HepG2 (cell line): ENCODE measurements around the gene TPD52L2. TPM values are rescaled to one million over a fixed set of nuclear protein-coding genes. Genes with fewer than 3 reads are reported as not detected.

ENCODE experiments used
- ATAC-seq: fragments of 200-7000 bp; cut with Tn5 transposase; 3 replicates; pipeline ENCODE4 v1.9.1; 2020; ENCODE audit warnings: mild to moderate bottlenecking, moderate library complexity
- BruUV-seq: library from RNA; stranded (reverse); fragments of 400-500 nt; replicated peaks from 2 replicates; lab custom pipeline; 2021; lab: Mats Ljungman, UMichigan
- CTCF ChIA-PET: fragments of 300-600 bp; formaldehyde crosslinking; extraction: SDS; loops from one replicate; lab custom pipeline; 2021; ENCODE audit warnings: low total read pairs, inconsistent platforms, low intra/inter-chr PET ratio; lab: Yijun Ruan, JAX
- POLR2A ChIA-PET: fragments of 350-600 bp; sonication (Branson Sonifier 250); formaldehyde crosslinking; loops from one replicate; lab custom pipeline; 2020; ENCODE audit warnings: antibody characterized with exemption, inconsistent platforms; lab: Yijun Ruan, JAX
- DNase-seq: peaks from one replicate; pipeline ENCODE4 v3.0.0-alpha.2; 2015; ENCODE audit warnings: low spot score
- FAIRE-seq: peaks from 3 replicates; lab custom pipeline; 2011; peaks lifted over from hg19 to GRCh38; lab: Jason Lieb, UNC
- H2AFZ ChIP-seq: one replicate; pipeline ENCODE4 v1.6.1; 2011; ENCODE audit warnings: low read length, inconsistent platforms
- H3K27ac ChIP-seq: fragments of 300-600 bp; 3 replicates; pipeline ENCODE4 v1.8.0; 2011; ENCODE audit warnings: mixed run types, mild to moderate bottlenecking, mixed read lengths, low read length, inconsistent platforms; ENCODE audit not compliant: insufficient read depth; ENCODE audit errors: extremely low read length
- H3K27me3 ChIP-seq, 2 experiments: fragments of 200-600 bp in 1 of 2; 2 replicates in 1 of 2; 3 replicates in 1 of 2; pipeline versions ENCODE4 v1.6.0 to v1.8.0; 2011; ENCODE audit warnings: low read length in 2 of 2, mild to moderate bottlenecking in 2 of 2, moderate library complexity in 2 of 2, inconsistent platforms in 1 of 2; ENCODE audit not compliant: insufficient read depth in 2 of 2, control insufficient read depth in 1 of 2
- H3K36me3 ChIP-seq, 2 experiments: fragments of 200-600 bp in 1 of 2; replicated peaks in 1 of 2; 2 replicates in 1 of 2; 3 replicates in 1 of 2; pipeline versions ENCODE4 v1.5.1 to v1.8.0; 2011; ENCODE audit warnings: low read length in 2 of 2, inconsistent platforms in 1 of 2; ENCODE audit not compliant: insufficient read depth in 2 of 2, control insufficient read depth in 1 of 2
- H3K4me1 ChIP-seq: 2 replicates; pipeline ENCODE4 v1.5.1; 2012; ENCODE audit warnings: low read length, inconsistent platforms; ENCODE audit not compliant: insufficient read depth
- H3K4me2 ChIP-seq: 2 replicates; pipeline ENCODE4 v1.6.0; 2011; ENCODE audit warnings: low read depth, low read length, inconsistent platforms
- H3K4me3 ChIP-seq, 3 experiments: fragments of 200-600 bp in 1 of 3; sonication (generic), shearing (Covaris generic) in 1 of 3; replicated peaks in 1 of 3; 2 replicates each; pipeline ENCODE4 v1.5.1; 2011 to 2016; ENCODE audit warnings: low read length in 3 of 3, inconsistent platforms in 2 of 3, low read depth in 2 of 3, mild to moderate bottlenecking in 2 of 3, control low read depth in 1 of 3, mixed read lengths in 1 of 3; ENCODE audit not compliant: insufficient read depth in 1 of 3
- H3K79me2 ChIP-seq: one replicate; pipeline ENCODE4 v1.6.1; 2011; ENCODE audit warnings: low read length, inconsistent platforms; ENCODE audit not compliant: insufficient read depth
- H3K9ac ChIP-seq: 2 replicates; pipeline ENCODE4 v1.6.0; 2011; ENCODE audit warnings: mild to moderate bottlenecking, low read depth, low read length, inconsistent platforms; ENCODE audit not compliant: insufficient read depth
- H3K9me3 ChIP-seq: 2 replicates; pipeline ENCODE4 v1.5.1; 2012; ENCODE audit warnings: mild to moderate bottlenecking, low read length
- H4K20me1 ChIP-seq: 2 replicates; pipeline ENCODE4 v1.6.0; 2011; ENCODE audit warnings: inconsistent platforms, mild to moderate bottlenecking, low read length, moderate library complexity; ENCODE audit not compliant: insufficient read depth
- GLI4 ChIP-seq: sonication (generic); formaldehyde crosslinking; IDR thresholded peaks from 2 replicates; pipeline ENCODE4 v1.5.1; 2020; ENCODE audit warnings: missing genetic modification reagents, mild to moderate bottlenecking, moderate library complexity, borderline replicate concordance
- SALL2 ChIP-seq: sonication (generic); formaldehyde crosslinking; IDR thresholded peaks from 2 replicates; pipeline ENCODE4 v1.8.1; 2023; ENCODE audit warnings: mild to moderate bottlenecking, missing genetic modification reagents, inconsistent platforms
- ZBTB7A ChIP-seq: sonication (generic); formaldehyde crosslinking; IDR thresholded peaks from 2 replicates; pipeline ENCODE4 v1.8.0; 2022; ENCODE audit warnings: mild to moderate bottlenecking, missing genetic modification reagents
- ZNF251 ChIP-seq: sonication (generic); formaldehyde crosslinking; IDR thresholded peaks from 2 replicates; pipeline ENCODE4 v1.9.0; 2021; ENCODE audit warnings: mild to moderate bottlenecking, missing genetic modification reagents
- ZNF557 ChIP-seq: sonication (generic); formaldehyde crosslinking; IDR thresholded peaks from 2 replicates; pipeline ENCODE4 v1.4.0; 2020; ENCODE audit warnings: missing genetic modification reagents
- ZNF768 ChIP-seq: sonication (generic); formaldehyde crosslinking; IDR thresholded peaks from 2 replicates; pipeline ENCODE4 v1.4.0; 2020; ENCODE audit warnings: missing genetic modification reagents
- WGBS: methylation state at CpG from one replicate; pipeline ENCODE4 v1.1.6; 2017; ENCODE audit warnings: low lambda C conversion rate; 5-methylcytosine and 5-hydroxymethylcytosine counted together
- in situ Hi-C: cut with HindIII; loops from 2 replicates; pipeline ENCODE4 v1.10.0; 2017; ENCODE audit warnings: low pct_unique_long_range_greater_than_20kb; ENCODE audit not compliant: extremely low pct_ligation_motif_present
- intact Hi-C: fragments of 100-400 bp; cut with micrococcal nuclease; formaldehyde crosslinking; loops from one replicate; pipeline ENCODE4 v1.10.0; 2022; ENCODE audit not compliant: unreplicated experiment
- polyA plus RNA-seq, 8 experiments: library from polyadenylated mRNA; depleted of rRNA in 3 of 8; stranded (reverse) in 7 of 8; unstranded in 1 of 8; fragments of >200 nt; fragmentation: Illumina TruSeq in 4 of 8; extraction: Trizol in 4 of 8; gene quantifications; 2 replicates each; pipeline versions ENCODE4 v1.2.1 to v1.2.3, GENCODE V29; 2011 to 2016; ENCODE audit warnings: low read depth in 4 of 8, missing spikeins in 1 of 8, mixed read lengths in 1 of 8; ENCODE audit not compliant: insufficient read depth in 1 of 8
- total RNA-seq, 5 experiments: library from RNA; depleted of rRNA; stranded (reverse); fragments of >200 nt; fragmentation: Illumina TruSeq; extraction: Trizol; gene quantifications; 2 replicates each; pipeline ENCODE4 v1.2.3, GENCODE V29; 2016; ENCODE audit warnings: low read depth in 1 of 5
- TF ChIP-seq, protein P1 (sequence below): sonication (generic); formaldehyde crosslinking; IDR thresholded peaks from 2 replicates; pipeline ENCODE4 v1.8.1; 2023; ENCODE audit warnings: missing genetic modification reagents, mild to moderate bottlenecking, borderline replicate concordance
- TF ChIP-seq, protein P2 (sequence below): sonication (generic); formaldehyde crosslinking; IDR thresholded peaks from 2 replicates; pipeline ENCODE4 v1.4.0; 2020; ENCODE audit warnings: mild to moderate bottlenecking, missing genetic modification reagents

TPD52L2 gene
- total and polyA plus RNA-seq, 2 of the 13 experiments (the other 11 are each of a cell fraction or from before 2014, with no cell fraction given), result 156 to 184 TPM

DNA sequence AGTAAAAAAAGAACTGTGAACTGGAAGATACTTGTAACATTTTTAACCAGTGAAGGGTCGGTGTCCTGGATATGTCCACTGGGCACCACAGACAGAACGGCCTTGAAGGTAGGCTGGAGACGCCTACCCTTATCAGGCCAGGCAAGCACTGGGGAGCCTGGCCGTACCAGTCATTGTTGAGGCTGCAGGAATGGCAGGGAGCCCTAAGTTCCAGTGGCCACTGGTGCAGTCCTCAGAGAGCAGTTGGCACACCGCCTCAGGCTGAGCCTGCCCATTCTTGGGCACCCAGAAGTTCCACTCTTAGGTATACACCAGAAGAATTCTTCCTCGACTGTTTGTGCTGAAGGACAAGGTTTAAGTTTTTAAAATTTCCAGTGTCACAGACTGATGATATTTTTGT, 50.4 kb downstream of the TPD52L2 start:
- H3K4me3 ChIP-seq, result no peak overlapping the region
- WGBS, result 95% methylated on average over 6 of the region's 6 CpGs
- H3K9me3 ChIP-seq, result no peaks in the 10 kb centered on the region
- H3K27ac ChIP-seq, result no peak overlapping the region
- no peak overlapping the region for H3K4me2 ChIP-seq
- DNase-seq (no peak), ATAC-seq (no peak; the same call in 2 of the 3 replicates), FAIRE-seq (no peak)
- H3K79me2 ChIP-seq, result peaks cover 58% of the 10 kb centered on the region
- peaks cover 9 to 24% of the 10 kb centered on the region in 2 experiments; a peak in 4 of 5 replicates for H3K36me3 ChIP-seq
- no peak for TF ChIP-seq ZNF557 (CRISPR knock-in tag)
- TF ChIP-seq, protein P1, sequence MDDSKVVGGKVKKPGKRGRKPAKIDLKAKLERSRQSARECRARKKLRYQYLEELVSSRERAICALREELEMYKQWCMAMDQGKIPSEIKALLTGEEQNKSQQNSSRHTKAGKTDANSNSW (CRISPR knock-in tag), result no peak
- TF ChIP-seq ZNF768, result peak; percentile 34; the same call in 1 of the 2 replicates
- no peak for TF ChIP-seq SALL2 (CRISPR knock-in tag)
- TF ChIP-seq, protein P2, sequence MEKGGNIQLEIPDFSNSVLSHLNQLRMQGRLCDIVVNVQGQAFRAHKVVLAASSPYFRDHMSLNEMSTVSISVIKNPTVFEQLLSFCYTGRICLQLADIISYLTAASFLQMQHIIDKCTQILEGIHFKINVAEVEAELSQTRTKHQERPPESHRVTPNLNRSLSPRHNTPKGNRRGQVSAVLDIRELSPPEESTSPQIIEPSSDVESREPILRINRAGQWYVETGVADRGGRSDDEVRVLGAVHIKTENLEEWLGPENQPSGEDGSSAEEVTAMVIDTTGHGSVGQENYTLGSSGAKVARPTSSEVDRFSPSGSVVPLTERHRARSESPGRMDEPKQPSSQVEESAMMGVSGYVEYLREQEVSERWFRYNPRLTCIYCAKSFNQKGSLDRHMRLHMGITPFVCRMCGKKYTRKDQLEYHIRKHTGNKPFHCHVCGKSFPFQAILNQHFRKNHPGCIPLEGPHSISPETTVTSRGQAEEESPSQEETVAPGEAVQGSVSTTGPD (CRISPR knock-in tag), result no peak
- TF ChIP-seq ZBTB7A (CRISPR knock-in tag), result no peak
- TF ChIP-seq ZNF251 (CRISPR knock-in tag), result no peak
- no peak for TF ChIP-seq GLI4
- H3K27me3 ChIP-seq, result no peaks in the 10 kb centered on the region
- peaks cover 13% of the 10 kb centered on the region; the same call in 1 of the 2 replicates for H4K20me1 ChIP-seq
- peaks cover 23% of the 10 kb centered on the region for H3K4me1 ChIP-seq
- ChIA-PET CTCF (no interaction called here), POLR2A (no interaction called here)
- no TSS peak for BruUV-seq
- in situ Hi-C loops (no loop called here), intact Hi-C loops (no loop called here)
- no peak overlapping the region for H2AFZ ChIP-seq
- no peak overlapping the region for H3K9ac ChIP-seq
